Epithelial cell of proximal tubule (primary cell): ENCODE results near the gene KANSL3. TPM values are rescaled to one million over a fixed set of nuclear protein-coding genes. Genes with fewer than 3 reads are reported as not detected.
A peak's percentile ranks its signal among the peaks of the same experiment; 100 is the strongest.

ENCODE experiments used
- DNase-seq: peaks from one replicate; pipeline ENCODE4 v3.0.0-alpha.2; 2011; ENCODE audit warnings: low read depth
- H3K4me3 ChIP-seq: 2 replicates; pipeline ENCODE4 v1.5.1; 2011; ENCODE audit warnings: low read depth, mild to moderate bottlenecking, low read length
- CTCF ChIP-seq: conservative IDR thresholded peaks from 2 replicates; pipeline ENCODE4 v1.5.1; 2012; ENCODE audit warnings: low read depth, mild to moderate bottlenecking, low read length
- total RNA-seq: library from RNA; depleted of rRNA; stranded (reverse); fragments of >200 nt; gene quantifications from 2 replicates; pipeline ENCODE4 v1.2.3, GENCODE V29; 2015

The KANSL3 gene
- total RNA-seq, 1 donor from 2014 or later: 24.0 TPM

DNA sequence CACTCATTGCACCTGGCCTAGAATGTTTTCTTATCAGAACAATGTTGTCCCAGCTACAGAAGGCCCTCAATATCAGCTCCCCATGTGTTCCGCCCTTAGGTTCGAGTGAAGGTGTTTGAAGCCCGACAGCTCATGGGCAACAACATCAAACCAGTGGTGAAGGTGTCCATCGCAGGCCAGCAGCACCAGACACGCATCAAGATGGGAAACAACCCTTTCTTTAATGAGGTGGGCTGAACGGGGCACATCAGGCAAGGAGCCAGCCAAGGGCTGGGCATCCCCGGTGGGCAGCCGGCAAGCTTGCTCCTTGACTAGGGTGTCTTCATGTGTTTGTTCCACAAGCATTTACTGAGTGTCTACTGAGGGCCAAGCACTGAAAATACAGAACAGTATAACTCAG lies 13.7 kb upstream of the KANSL3 start:
- TF ChIP-seq CTCF: no peak
- H3K4me3 ChIP-seq: no peak overlapping the region
- no peak for DNase-seq

- no peak for TF ChIP-seq CTCF
- no peak for DNase-seq
- no peak overlapping the region for H3K4me3 ChIP-seq
Measured at GRCh38 chr2:96649342-96649741, 11.2 kb upstream of the KANSL3 start.

GRCh38 chr2:96648306-96648930 lies 10.3 kb upstream of the KANSL3 start:
- no peak for DNase-seq

GRCh38 chr2:96647681-96648080 lies 9.6 kb upstream of the KANSL3 start:
- DNase-seq: no peak
- no peak for TF ChIP-seq CTCF

More at GRCh38 chr2:96648306-96648930, 10.3 kb upstream of the KANSL3 start:
- H3K4me3 ChIP-seq: no peak overlapping the region
- TF ChIP-seq CTCF: no peak

DNA sequence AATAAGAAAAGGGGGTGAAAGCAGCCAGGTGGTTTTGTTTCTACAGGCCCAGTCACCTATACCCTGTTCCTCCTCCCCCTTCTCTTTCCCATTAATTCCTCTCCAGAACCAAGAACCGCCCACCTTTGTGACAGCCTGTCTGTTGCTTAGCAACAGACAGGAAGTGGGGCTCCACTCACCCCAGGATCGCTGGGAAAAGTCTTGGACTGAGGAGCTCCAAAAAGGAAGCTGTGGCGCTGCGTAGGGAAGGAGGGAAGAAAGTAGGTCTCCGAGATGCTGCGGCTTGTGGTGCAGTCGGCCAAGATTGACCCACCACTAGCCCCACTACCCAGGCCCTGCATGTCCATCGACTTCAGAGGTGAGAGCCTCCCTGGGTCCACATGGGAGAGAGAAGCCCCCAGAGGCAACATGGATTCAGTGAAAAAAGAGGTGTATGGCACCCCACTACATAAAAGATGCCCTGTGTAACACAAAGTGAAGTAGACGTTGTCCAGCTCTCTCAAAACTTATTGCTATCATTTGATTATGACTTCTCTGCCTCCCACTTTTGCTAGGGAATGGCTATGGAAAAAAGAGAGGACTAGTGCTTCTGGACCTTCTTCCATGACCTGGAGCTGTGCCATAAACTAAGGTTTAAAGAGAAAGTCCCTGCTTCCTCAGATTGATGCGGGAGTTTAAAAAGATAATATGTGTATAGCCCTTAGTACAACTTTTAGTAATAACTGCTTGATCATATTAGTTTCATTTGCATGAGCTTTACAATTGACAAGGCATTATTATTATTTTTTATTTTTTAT lies 4.7 kb upstream of the KANSL3 start, which contains the start of gene FER1L5:
FER1L5 (plus strand) TSS at position 201 of the 797 bp plus-strand sequence; CDS start at position 274, 73 bp downstream.
- no peak for TF ChIP-seq CTCF
- peak within 1 kb of the TSS; percentile 49 for H3K4me3 ChIP-seq
- no peak for DNase-seq

More at GRCh38 chr2:96647681-96648080, 9.6 kb upstream of the KANSL3 start:
- H3K4me3 ChIP-seq: no peak overlapping the region

DNA sequence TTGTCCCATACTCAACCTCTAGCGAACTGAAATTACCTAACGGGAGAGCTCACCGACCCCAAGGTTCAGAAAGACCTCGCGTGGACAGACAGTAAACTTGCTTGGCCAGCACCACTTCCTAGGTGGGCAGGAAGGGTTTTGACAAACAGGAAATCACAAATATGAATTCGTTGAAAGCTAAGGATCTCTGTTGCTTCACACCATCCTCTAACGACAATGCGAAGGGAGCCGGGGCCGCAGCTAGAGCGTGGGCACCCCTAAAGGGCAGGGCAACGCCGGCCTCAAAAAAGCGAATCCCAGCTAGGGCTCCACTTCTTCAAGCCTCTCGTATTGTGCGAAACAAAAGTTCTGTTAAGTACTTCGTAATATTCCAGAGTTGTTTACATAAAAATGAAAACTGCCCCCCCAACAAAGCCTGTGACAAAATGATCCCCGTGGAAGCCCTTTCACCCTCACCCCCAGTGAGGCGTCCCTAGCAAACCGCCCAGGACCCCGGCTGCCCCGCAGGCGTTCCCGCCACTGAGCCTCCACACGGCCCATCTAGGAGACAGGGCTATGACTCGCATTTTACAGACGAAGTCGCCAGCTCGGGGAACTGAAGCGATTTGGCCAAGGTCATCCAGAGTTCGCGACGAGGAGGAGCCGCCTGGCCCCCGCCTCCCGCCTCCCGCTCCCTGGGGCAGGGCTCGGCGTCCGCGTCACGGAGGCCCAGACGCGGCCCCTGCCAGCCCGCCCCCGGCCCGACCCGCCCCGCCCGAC lies 548 bp downstream of the KANSL3 start:
- peak overlapping the region; percentile 84 for H3K4me3 ChIP-seq
- DNase-seq: no peak
- TF ChIP-seq CTCF: no peak
